Glutamatergic neuron (in vitro differentiated cells): ENCODE results near the gene ATXN7L2. TPM values are rescaled to one million over a fixed set of nuclear protein-coding genes. Genes with fewer than 3 reads are reported as not detected.

ENCODE experiments used
- DNase-seq: peaks from one replicate; pipeline ENCODE4 v3.0.0; 2022
- H3K27ac Mint-ChIP-seq: one replicate; pipeline ENCODE4 v1.8.0; 2020; ENCODE audit warnings: mild to moderate bottlenecking, mixed read lengths, inconsistent platforms; ENCODE audit not compliant: unreplicated experiment
- H3K27me3 Mint-ChIP-seq: one replicate; pipeline ENCODE4 v1.8.0; 2020; ENCODE audit warnings: mild to moderate bottlenecking, moderate library complexity, mixed read lengths, inconsistent platforms; ENCODE audit not compliant: unreplicated experiment
- H3K36me3 Mint-ChIP-seq: one replicate; pipeline ENCODE4 v1.8.0; 2020; ENCODE audit warnings: mild to moderate bottlenecking, mixed read lengths, inconsistent platforms; ENCODE audit not compliant: unreplicated experiment
- H3K4me1 Mint-ChIP-seq: one replicate; pipeline ENCODE4 v1.8.0; 2020; ENCODE audit warnings: mild to moderate bottlenecking, low read depth, mixed read lengths, inconsistent platforms; ENCODE audit not compliant: unreplicated experiment
- H3K4me3 Mint-ChIP-seq: one replicate; pipeline ENCODE4 v1.8.0; 2020; ENCODE audit warnings: mild to moderate bottlenecking, mixed read lengths, inconsistent platforms; ENCODE audit not compliant: unreplicated experiment
- H3K9me3 Mint-ChIP-seq: one replicate; pipeline ENCODE4 v1.8.0; 2020; ENCODE audit warnings: mild to moderate bottlenecking, moderate library complexity, mixed read lengths, inconsistent platforms; ENCODE audit not compliant: unreplicated experiment
- CTCF ChIP-seq: fragments of 200-600 bp; sonication (generic); IDR thresholded peaks from one replicate; pipeline ENCODE4 v1.5.0; 2021; ENCODE audit not compliant: partially characterized antibody, unreplicated experiment
- total RNA-seq: library from RNA; stranded (reverse); fragmentation: NEBNext Ultra II Directional; extraction: Animal tissue kit (Norgen Biotek cat#: 25700); gene quantifications from one replicate; pipeline ENCODE4 v1.2.1, GENCODE V29; 2021; ENCODE audit not compliant: unreplicated experiment

Gene ATXN7L2
- total RNA-seq, 1 donor from 2014 or later: 54.9 TPM

GRCh38 chr1:109532365-109533136 is 48.8 kb downstream of the ATXN7L2 start:
- peak; percentile 98 for TF ChIP-seq CTCF
- peak; percentile 94 for DNase-seq
- Mint-ChIP-seq H3K36me3 (no peaks in the 10 kb centered on the region), H3K4me3 (peak overlapping the region; percentile 67), H3K27me3 (peaks cover 27% of the 10 kb centered on the region), H3K9me3 (peaks cover 26% of the 10 kb centered on the region), H3K27ac (peak overlapping the region; percentile 95), H3K4me1 (peaks cover 48% of the 10 kb centered on the region)

- H3K27me3 Mint-ChIP-seq: peaks cover 19% of the 10 kb centered on the region
- H3K36me3 Mint-ChIP-seq: no peaks in the 10 kb centered on the region
- H3K4me3 Mint-ChIP-seq: no peak overlapping the region
- no peak for TF ChIP-seq CTCF
- no peak for DNase-seq
- H3K27ac Mint-ChIP-seq: no peak overlapping the region
- peaks cover 36% of the 10 kb centered on the region for H3K4me1 Mint-ChIP-seq
- H3K9me3 Mint-ChIP-seq: peaks cover 14% of the 10 kb centered on the region
These were observed 50.7 kb downstream of the ATXN7L2 start for GRCh38 chr1:109534307-109534858.

GRCh38 chr1:109535481-109535880 is 51.8 kb downstream of the ATXN7L2 start:
- no peaks in the 10 kb centered on the region for H3K36me3 Mint-ChIP-seq
- no peak for TF ChIP-seq CTCF
- peaks cover 8% of the 10 kb centered on the region for H3K9me3 Mint-ChIP-seq
- H3K4me3 Mint-ChIP-seq: no peak overlapping the region
- H3K27me3 Mint-ChIP-seq: peaks cover 9% of the 10 kb centered on the region
- H3K4me1 Mint-ChIP-seq: peaks cover 28% of the 10 kb centered on the region
- DNase-seq: no peak
- H3K27ac Mint-ChIP-seq: peak overlapping the region; percentile 68

GRCh38 chr1:109535971-109536491 is 52.3 kb downstream of the ATXN7L2 start:
- Mint-ChIP-seq H3K4me1 (peaks cover 23% of the 10 kb centered on the region), H3K4me3 (no peak overlapping the region), H3K27me3 (peaks cover 8% of the 10 kb centered on the region), H3K27ac (no peak overlapping the region), H3K36me3 (no peaks in the 10 kb centered on the region), H3K9me3 (peaks cover 6% of the 10 kb centered on the region)
- DNase-seq: no peak
- TF ChIP-seq CTCF: no peak
